ENCODE data around the gene NDRG2.
"Not testable (repeated sequence)": the region's sequence is repeated elsewhere in the genome, so short reads cannot be mapped to it uniquely, and the experiment has no call there.

Gene NDRG2

GRCh38 chr14:21048638-21049037, 23.8 kb upstream of the NDRG2 start:
- no peak overlapping the region for H3K27ac ChIP-seq
- no peak for DNase-seq (ENCODE audit: low spot score)
- TF ChIP-seq CTCF (IDR thresholded peaks at IDR 0.05) = no peak

GRCh38 chr14:21047378-21047781, 22.5 kb upstream of the NDRG2 start:
- TF ChIP-seq CTCF (IDR thresholded peaks at IDR 0.05) = no peak
- no peak overlapping the region for H3K4me3 ChIP-seq
- no peak overlapping the region for H3K27ac ChIP-seq
- no peak for DNase-seq (ENCODE audit: low spot score)

More at GRCh38 chr14:21048638-21049037, 23.8 kb upstream of the NDRG2 start:
- no peak overlapping the region for H3K4me3 ChIP-seq

- no peak overlapping the region for H3K27ac ChIP-seq
- no peak for TF ChIP-seq CTCF (IDR thresholded peaks at IDR 0.05)
- no peak overlapping the region for H3K4me3 ChIP-seq
- DNase-seq (ENCODE audit: low spot score) = no peak
Observed at GRCh38 chr14:21043974-21044618, 19.2 kb upstream of the NDRG2 start.

GRCh38 chr14:21043387-21043973, 18.6 kb upstream of the NDRG2 start:
- Histone ChIP-seq H3K27ac (no peak overlapping the region), H3K4me3 (no peak overlapping the region)
- no peak for TF ChIP-seq CTCF (IDR thresholded peaks at IDR 0.05)
- DNase-seq (ENCODE audit: low spot score) = no peak

GRCh38 chr14:21042918-21043317, 18.1 kb upstream of the NDRG2 start:
- Histone ChIP-seq H3K4me3 (no peak overlapping the region), H3K27ac (no peak overlapping the region)
- DNase-seq (ENCODE audit: low spot score) = no peak
- TF ChIP-seq CTCF (IDR thresholded peaks at IDR 0.05) = no peak

- Histone ChIP-seq H3K27ac (no peak within 1 kb of the TSS), H3K4me3 (no peak within 1 kb of the TSS)
- no peak for DNase-seq (ENCODE audit: low spot score)
- TF ChIP-seq CTCF (IDR thresholded peaks at IDR 0.05) = no peak
Observed at GRCh38 chr14:21041676-21042433, 17.0 kb upstream of the NDRG2 start, which contains the start of gene RNASE7. Gene RNASE7, plus strand, starts transcription at chr14:21042362. Its CDS starts 631 bp downstream, at chr14:21042993.

GRCh38 chr14:21040941-21041340, 16.1 kb upstream of the NDRG2 start:
- H3K27ac ChIP-seq; H3K4me3 ChIP-seq; DNase-seq (ENCODE audit: low spot score): not testable (repeated sequence)

Measured in coronary artery (tissue), 2 donors.